DOHH2 (cell line): ENCODE measurements around the gene ADAMTS9.

Experiments used
- CTCF ChIP-seq: fragments of 200-600 bp; sonication (generic); IDR thresholded peaks from one replicate; pipeline ENCODE4 v1.5.1; 2014; ENCODE audit warnings: antibody characterized with exemption, mild to moderate bottlenecking, low read depth, low read length; ENCODE audit not compliant: poor library complexity, severe bottlenecking
- EZH2phosphoT487 ChIP-seq: fragments of 200-600 bp; sonication (generic); IDR thresholded peaks from 2 replicates; pipeline ENCODE4 v1.6.1; 2017; ENCODE audit warnings: borderline replicate concordance, mild to moderate bottlenecking, antibody characterized with exemption, low read length, moderate library complexity, mixed read lengths

GRCh38 chr3:64653101-64653500, 34.7 kb downstream of the ADAMTS9 start:
- TF ChIP-seq CTCF, result no peak
- no peak for TF ChIP-seq EZH2phosphoT487
